HG03025 (cell line): ENCODE results near the gene CNRIP1.

Source experiments
- ATAC-seq: cut with Tn5 transposase; IDR thresholded peaks from one replicate; pipeline ENCODE4 v1.9.1; 2021; ENCODE audit warnings: mild to moderate bottlenecking, moderate library complexity; ENCODE audit not compliant: unreplicated experiment, low FRiP score

CNRIP1 gene

GRCh38 chr2:68294187-68294586 lies 25.6 kb downstream of the CNRIP1 start:
- ATAC-seq: no peak

GRCh38 chr2:68293755-68294154 lies 26.0 kb downstream of the CNRIP1 start:
- no peak for ATAC-seq

- no peak for ATAC-seq
Observed at GRCh38 chr2:68293024-68293423, 26.7 kb downstream of the CNRIP1 start.

- no peak for ATAC-seq
Observed at GRCh38 chr2:68292108-68292710, 27.5 kb downstream of the CNRIP1 start.

GRCh38 chr2:68291314-68291713 lies 28.4 kb downstream of the CNRIP1 start:
- no peak for ATAC-seq

- no peak for ATAC-seq
Observed at GRCh38 chr2:68290901-68291300, 28.8 kb downstream of the CNRIP1 start.

- no peak for ATAC-seq
Observed at GRCh38 chr2:68287580-68288441, 31.9 kb downstream of the CNRIP1 start.

GRCh38 chr2:68284896-68285295 lies 34.9 kb downstream of the CNRIP1 start:
- ATAC-seq: no peak

- ATAC-seq: no peak
Observed at GRCh38 chr2:68283419-68283812, 36.3 kb downstream of the CNRIP1 start.

- no peak for ATAC-seq
Observed at GRCh38 chr2:68282811-68283418, 36.8 kb downstream of the CNRIP1 start.

- ATAC-seq: no peak
Observed at GRCh38 chr2:68280796-68281195, 39.0 kb downstream of the CNRIP1 start.

- no peak for ATAC-seq
Observed at GRCh38 chr2:68280348-68280747, 39.4 kb downstream of the CNRIP1 start.

GRCh38 chr2:68279691-68280090 lies 40.1 kb downstream of the CNRIP1 start:
- ATAC-seq: no peak

- ATAC-seq: no peak
Observed at GRCh38 chr2:68278169-68278568, 41.6 kb downstream of the CNRIP1 start.

- ATAC-seq: no peak
Observed at GRCh38 chr2:68274022-68274421, 45.7 kb downstream of the CNRIP1 start.

- ATAC-seq: no peak
Observed at GRCh38 chr2:68272246-68272994, 47.3 kb downstream of the CNRIP1 start.

- no peak for ATAC-seq
Observed at GRCh38 chr2:68266655-68267054, 53.1 kb downstream of the CNRIP1 start.

- ATAC-seq: no peak
Observed at GRCh38 chr2:68263632-68264031, 56.1 kb downstream of the CNRIP1 start.

- no peak for ATAC-seq
Observed at GRCh38 chr2:68258851-68259250, 60.9 kb downstream of the CNRIP1 start.

- ATAC-seq: no peak
Observed at GRCh38 chr2:68256093-68256450, 63.7 kb downstream of the CNRIP1 start.
